C4-2B (cell line): Measurements from ENCODE around the gene SLC17A3.

ENCODE experiments used
- H3K27ac ChIP-seq: fragments of 450-650 bp; 2 replicates; pipeline ENCODE4 v1.5.1; 2017
- CTCF ChIP-seq: fragments of 450-650 bp; conservative IDR thresholded peaks from 2 replicates; pipeline ENCODE4 v1.5.1; 2017; ENCODE audit warnings: mild to moderate bottlenecking
- ZFX ChIP-seq: fragments of 450-650 bp; IDR thresholded peaks from 2 replicates; pipeline ENCODE4 v1.6.1; 2017

The SLC17A3 gene

GRCh38 chr6:25829375-25829774, 44.7 kb downstream of the SLC17A3 start:
- H3K27ac ChIP-seq, result no peak overlapping the region
- TF ChIP-seq CTCF, result no peak
- TF ChIP-seq ZFX, result no peak

DNA sequence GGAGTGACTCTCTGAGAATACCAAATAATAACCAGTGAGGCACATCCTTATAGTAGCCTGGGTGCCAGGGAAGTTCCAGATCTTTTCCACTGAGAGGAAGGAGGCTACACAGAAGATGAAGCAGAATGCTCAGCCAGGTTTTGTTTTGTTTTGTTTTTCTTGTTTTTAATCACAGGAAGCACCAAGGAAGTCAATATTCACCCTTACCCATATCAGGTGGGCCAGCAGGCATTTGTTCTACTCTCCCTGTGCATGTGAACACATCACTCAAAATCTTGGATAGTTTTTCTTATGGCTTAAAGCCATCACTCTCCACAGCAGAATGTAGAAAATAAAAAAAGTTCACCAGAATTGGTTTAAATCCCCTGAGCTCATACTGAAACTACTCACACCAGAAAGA, 52.7 kb downstream of the SLC17A3 start:
- TF ChIP-seq CTCF (no peak), ZFX (no peak)
- no peak overlapping the region for H3K27ac ChIP-seq

DNA sequence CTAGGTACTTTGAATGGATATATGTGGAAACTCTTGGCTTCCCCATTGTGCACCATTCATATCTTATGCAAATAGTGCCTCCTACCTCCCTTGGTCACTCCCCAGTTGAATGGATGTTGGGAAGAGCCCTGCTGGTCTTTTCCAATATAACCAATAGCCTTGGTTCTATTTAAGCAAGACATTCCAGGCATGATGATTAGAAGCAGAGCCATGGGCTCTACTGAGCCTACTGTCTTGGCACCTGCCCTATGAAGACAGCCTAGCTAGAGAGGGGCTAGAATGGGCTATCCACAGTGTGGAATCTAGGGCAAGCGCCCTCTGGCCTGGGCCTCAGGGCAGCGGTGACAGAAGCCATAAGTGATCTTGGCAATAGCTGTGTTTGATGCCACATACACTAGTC, 57.8 kb downstream of the SLC17A3 start:
- H3K27ac ChIP-seq, result no peak overlapping the region
- TF ChIP-seq ZFX, result no peak
- no peak for TF ChIP-seq CTCF

DNA sequence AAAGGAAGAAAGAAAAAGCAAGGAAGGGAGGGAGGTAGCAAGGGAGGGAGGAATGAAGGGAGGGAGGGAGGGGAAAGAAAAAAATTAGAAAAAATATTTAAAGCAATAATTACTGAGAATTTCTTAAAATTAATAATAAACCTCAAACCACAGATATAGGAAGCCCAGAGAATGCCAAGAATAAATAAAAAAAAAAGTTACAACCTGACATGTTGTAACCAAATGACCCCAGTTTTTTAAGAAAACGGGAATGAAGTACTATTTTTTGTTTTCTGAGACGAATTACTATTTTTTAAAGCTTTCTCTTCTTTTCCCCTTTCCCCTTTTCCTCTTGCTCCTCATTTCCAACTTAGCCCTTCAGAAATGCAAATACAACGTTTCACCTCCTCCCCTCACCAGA, 58.8 kb downstream of the SLC17A3 start:
- TF ChIP-seq ZFX, result no peak
- no peak for TF ChIP-seq CTCF
- H3K27ac ChIP-seq, result no peak overlapping the region

DNA sequence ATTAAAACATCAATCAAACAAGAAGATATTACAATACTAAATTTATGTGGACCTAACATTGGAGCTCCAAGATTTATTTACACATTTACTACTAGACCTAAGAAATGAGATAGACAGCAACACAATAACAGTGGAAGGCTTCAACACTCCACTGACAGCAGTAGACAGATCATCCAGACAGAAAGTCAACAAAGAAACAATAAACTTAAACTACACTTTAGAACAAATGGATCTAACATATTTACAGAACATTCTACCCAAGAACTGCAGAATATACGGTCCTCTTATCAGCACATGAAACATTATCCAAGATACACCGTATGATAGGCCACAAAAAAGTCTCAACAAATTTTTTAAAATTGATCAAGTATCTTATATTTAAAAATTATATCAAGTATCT, 69.2 kb downstream of the SLC17A3 start:
- no peak overlapping the region for H3K27ac ChIP-seq
- TF ChIP-seq ZFX (no peak), CTCF (no peak)

- no peak overlapping the region for H3K27ac ChIP-seq
- TF ChIP-seq CTCF, result no peak
- TF ChIP-seq ZFX, result no peak
Measured at GRCh38 chr6:25801436-25801835, 72.6 kb downstream of the SLC17A3 start.
